Amniotic stem cell (primary cell): ENCODE results near the gene CYBA.

Experiments used
- DNase-seq: peaks from one replicate; lab custom pipeline; 2025; lab: John Stamatoyannopoulos, UW

Gene CYBA

DNA sequence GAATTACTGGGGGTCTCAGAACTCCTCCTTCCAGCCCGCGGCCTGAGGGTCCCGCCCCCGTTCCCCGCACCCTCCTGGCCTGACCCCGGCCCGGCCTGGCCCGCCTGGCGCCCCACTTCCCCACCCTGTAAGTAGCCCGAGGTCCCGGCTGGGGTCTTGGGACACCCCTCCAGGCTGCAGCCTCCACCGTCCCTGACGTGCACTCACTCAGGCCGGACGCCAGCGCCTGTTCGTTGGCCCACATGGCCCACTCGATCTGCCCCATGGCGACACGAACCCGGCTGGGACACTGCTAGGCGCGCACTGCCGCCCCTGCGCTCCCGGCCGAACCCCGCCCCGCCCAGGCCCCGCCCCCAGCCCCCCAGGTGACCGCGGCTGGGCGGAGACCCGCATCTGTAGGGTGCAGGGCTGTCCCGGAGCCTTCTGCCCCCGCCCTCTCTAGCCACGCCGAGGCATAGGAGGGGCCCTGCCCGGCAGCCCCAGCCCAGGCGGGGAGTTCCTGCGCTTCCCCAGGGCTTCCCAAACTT, at the start of gene CYBA:
TSS of gene CYBA (minus strand) at position 305 of the 527 bp plus-strand sequence. CDS start at position 265, 40 bp downstream.
- no peak for DNase-seq

DNA sequence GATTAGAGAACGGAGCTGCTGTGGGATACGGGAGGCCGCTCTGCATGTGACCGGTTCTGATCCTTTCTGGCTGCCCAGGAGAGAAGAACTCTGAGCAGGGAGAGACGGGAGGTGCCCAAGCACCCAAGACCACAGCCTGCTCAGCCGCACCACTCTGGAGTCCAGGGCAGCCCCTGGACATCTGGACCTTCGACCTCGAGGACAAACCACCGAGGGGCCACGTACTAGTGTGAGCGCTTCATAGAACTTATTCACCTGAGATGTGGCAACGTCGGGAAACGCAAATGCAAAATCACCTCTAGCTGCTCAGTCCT, 49.4 kb upstream of the CYBA start:
- no peak for DNase-seq

DNA sequence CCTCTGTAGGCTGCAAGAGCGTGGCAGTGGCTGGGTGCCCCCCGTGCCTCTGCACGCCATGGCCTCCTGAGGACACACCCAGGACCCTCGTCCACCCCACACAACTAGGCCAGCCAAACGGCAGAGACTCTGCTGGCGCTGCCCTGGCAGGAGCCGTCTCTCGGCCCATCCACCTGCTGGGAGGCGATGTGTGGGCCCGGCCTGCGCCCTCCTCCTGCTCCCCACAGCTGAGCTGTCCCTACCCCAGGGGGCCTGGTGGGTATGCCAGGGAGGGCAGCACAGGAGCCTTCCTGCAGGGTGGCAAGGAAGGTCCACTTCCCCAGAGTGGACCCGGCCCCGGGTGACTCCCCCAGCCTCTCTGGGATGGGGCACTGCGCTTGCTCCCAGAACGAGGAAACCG, 48.3 kb upstream of the CYBA start:
- no peak for DNase-seq

DNA sequence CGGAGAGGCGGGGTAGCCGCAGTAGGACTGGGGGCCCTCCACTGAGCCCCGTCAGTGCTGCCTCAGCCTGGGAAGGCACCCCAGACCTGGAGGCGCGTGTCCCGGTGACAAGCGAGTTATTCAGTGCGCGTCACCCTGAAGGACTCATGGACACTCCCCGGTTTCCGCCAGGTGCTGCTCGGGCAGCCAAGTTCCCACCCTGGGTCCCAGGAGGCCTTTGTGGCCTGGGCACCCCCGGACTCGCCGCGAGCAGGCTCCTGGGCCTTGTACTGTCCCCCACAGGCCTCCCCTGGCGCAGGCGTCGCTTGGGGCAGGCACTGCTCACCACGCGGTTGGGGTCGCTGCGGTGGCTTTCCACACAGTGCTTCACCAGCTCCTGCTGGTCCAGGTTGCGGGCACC, 47.8 kb upstream of the CYBA start:
- DNase-seq, result no peak

DNA sequence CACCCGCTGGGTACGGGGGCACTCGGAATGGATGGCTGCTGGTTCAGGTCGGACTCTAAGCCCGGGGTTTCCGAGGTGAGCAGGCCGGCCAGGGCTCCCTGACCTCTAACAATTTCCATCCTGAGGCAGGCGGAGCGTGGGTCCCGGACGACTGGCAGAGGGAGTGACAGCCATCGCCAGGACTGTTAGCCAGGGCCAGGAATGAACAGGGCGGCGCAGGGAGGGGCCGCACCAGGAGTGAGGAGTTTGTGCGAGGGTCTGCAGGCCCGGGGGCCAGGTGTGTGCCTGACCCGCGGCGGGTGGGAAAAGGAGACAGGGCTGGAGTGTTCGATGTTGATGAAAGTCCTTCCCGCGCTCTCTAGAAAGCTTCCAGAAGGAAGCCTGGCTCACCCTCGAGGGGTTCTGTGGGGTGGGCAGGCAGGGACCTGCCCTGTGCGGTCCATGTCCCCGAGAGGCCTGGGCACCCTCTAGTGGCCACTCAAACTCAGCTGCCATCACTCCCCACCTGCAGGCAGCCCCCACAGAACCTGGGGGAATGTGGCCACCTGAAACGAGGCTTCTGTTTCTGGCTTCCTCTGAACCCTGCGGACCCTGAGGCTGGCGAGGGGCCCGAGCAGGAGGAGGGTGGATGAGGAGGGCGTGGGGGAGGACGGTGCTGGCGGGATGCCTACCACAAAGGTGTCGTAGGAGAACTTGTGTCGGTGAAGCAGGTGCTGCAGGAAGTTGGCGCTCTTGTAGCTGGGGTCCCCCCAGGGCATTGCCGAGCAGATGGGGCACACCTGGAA, 47.2 kb upstream of the CYBA start:
- DNase-seq, result no peak

GRCh38 chr16:88697116-88697830, 46.4 kb upstream of the CYBA start:
- no peak for DNase-seq

DNA sequence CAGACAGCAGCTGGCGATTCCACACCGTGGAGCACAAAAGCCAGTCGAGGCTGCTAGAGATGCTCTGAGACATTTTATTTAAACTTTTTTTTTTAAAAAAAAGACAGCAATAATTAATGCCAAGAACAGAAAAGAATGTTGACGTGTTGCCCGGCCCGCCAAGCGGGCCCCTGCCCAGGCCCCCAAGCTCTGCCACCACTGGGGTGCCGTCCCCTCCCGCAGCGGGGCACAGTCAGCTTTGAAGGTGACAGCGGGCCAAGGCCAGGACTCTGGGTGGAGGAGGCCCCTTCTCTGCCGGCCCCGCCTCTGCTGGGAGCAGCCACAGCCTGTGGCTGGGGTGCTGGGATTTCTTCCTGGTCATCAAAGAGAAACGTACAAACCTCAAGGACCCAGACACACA, 45.6 kb upstream of the CYBA start:
- DNase-seq, result no peak

GRCh38 chr16:88695753-88696152, 44.9 kb upstream of the CYBA start:
- DNase-seq, result no peak

DNA sequence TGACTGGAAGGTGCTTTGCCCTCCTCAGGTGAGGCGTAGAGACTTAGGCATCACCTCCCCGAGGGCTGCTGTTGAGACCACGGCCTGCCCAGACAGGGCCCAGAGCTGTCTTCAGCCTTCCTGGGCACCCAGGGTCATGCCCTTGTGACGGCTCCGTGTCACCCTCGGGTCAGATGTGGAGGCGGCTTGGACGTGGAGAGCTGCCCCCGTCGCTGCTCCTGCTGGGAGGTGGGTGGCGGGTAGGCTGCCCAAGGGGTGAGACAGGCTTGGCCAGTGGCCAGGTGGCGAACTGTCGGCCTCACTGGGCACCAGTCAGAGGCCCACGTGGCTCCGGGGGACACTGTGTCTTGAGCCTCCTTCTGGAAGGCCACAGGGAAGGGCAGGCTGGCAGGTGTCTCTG, 44.4 kb upstream of the CYBA start:
- DNase-seq, result no peak

- DNase-seq, result no peak
These were observed 43.6 kb upstream of the CYBA start for GRCh38 chr16:88694221-88695087.

DNA sequence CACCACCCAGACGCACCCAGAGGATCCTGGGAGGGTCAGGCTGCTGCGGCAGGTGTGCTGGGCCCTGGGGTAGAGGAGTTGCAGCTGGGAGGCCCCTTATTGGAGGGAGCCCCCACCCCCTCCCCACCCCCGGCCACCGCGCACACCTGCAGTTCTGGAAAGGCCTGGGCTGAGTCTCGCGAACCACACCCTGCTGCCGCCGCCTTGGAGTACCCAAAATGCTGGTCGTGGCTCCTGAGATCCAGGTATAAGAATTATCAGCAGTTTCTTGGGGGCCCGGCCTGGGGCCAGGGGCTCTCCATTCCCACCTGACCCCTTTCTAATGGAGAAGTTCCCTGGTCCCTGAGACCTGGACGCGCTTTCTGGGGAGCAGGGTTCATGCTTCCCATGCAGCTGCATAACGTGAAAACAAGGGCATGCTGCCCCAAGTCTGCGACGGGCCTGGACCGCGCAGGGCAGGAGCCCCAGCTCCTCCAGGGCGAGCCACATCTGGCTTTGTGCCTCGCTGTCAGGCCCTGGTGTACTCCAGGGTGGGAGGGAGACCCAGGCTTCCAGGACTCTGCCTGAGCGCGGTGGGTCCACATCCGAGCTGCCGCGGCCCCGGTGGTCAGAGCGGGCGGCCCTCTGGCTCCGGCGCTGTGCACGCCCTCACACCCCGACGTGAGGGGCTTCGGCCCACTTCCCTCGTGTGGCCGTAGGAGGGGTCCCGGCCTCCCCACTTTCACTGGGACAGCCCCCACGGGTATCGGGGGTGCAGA, 42.7 kb upstream of the CYBA start:
- no peak for DNase-seq

GRCh38 chr16:88692861-88693260, 42.0 kb upstream of the CYBA start:
- DNase-seq, result no peak

GRCh38 chr16:88691924-88692560, 41.2 kb upstream of the CYBA start:
- no peak for DNase-seq

DNA sequence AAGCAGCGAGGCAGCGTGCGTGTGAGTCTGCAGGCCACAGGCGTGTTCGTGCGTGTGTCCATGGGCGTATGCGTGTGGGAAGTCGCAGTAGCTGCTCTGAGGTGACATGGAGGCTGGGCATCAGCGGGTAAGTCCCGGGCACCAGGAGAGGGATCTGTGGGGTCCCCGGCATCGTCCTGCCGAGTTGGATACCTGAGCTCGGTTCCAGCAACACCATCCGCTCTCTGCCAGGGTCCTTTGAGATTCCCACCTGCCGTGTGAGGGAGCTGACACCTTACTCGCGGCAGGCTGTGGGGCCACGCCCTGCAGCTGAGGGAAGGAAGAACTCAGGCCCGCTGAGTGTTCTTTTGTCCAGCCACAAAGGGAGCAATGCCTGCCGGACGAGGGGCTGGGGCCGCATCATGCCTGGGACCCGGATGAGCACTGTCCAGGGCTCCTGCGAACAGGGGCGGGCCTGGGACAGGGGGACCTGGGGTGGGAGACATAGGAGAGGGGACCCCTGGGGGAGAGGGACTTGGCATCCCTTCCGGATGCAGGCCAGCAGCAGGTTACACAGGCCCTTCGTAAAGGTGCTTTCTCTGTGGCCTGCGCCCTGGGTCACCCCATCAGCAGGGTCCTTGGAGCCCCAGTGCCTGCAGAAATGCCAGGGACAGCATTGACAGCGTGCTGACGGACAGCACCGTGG, 40.4 kb upstream of the CYBA start:
- DNase-seq, result no peak

GRCh38 chr16:88690341-88691128, 39.7 kb upstream of the CYBA start:
- no peak for DNase-seq

- no peak for DNase-seq
These were observed 37.3 kb upstream of the CYBA start for GRCh38 chr16:88688013-88688778.

DNA sequence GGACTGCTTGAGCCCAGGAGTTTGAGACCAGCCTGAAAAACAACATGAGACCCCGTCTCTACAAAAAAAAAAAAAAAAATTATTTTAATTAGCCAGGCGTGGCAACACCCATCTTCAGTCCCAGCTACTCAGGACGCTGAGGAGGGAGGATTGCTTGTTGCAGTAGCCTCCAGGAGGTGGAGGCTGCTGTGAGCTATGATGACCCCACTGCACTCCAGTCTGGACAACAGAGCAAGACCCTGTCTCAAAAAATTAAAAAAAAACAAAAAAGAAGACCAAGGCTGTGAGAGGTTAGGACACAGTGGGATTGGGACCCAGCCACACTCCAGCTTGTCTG, 36.8 kb upstream of the CYBA start:
- no peak for DNase-seq

GRCh38 chr16:88687254-88687576, 36.4 kb upstream of the CYBA start:
- DNase-seq, result no peak
